Measurements from ENCODE around the gene VAV2. TPM values are rescaled to one million over a fixed set of nuclear protein-coding genes. Genes with fewer than 3 reads are reported as not detected.

Gene VAV2
- total and polyA plus RNA-seq, 11 donors = 3.3 to 9.9 (median 5.3) TPM

- H3K9me3 ChIP-seq = no peaks in the 10 kb centered on the region
- TF ChIP-seq POLR2A (IDR thresholded peaks at IDR 0.05) (no peak), CTCF (IDR thresholded peaks at IDR 0.05) (no peak)
- H3K4me1 ChIP-seq = peaks cover 0 to 15% (median 4%) of the 10 kb centered on the region in 12 donors
- WGBS, 4 donors = 77 to 100% (median 94%) methylated on average over 3 of the region's 3 CpGs
- intact Hi-C loops (cut with DNase I) = no loop called here
- H3K36me3 ChIP-seq = no peaks in the 10 kb centered on the region
- H3K27me3 ChIP-seq = no peaks in the 10 kb centered on the region
- ATAC-seq = peak in 1 of 4 donors; percentile 21
- no peak overlapping the region for H3K27ac ChIP-seq
- peak in 1 of 5 donors; percentile 32 for DNase-seq
- H3K4me3 ChIP-seq = no peak overlapping the region
Observed at GRCh38 chr9:133818444-133818843, 173.7 kb downstream of the VAV2 start.

- TF ChIP-seq CTCF (IDR thresholded peaks at IDR 0.05) (no peak), POLR2A (IDR thresholded peaks at IDR 0.05) (no peak)
- Histone ChIP-seq H3K27ac (no peak overlapping the region), H3K36me3 (no peaks in the 10 kb centered on the region), H3K27me3 (no peaks in the 10 kb centered on the region), H3K9me3 (no peaks in the 10 kb centered on the region), H3K4me1 (peaks cover 0 to 15% (median 3%) of the 10 kb centered on the region in 12 donors), H3K4me3 (no peak overlapping the region)
- peak in 1 of 5 donors; percentile 10 for DNase-seq
- ATAC-seq = no peak
- WGBS, 4 donors = 56 to 97% (median 88%) methylated on average over 8 to 9 of the region's 9 CpGs
- intact Hi-C loops (cut with DNase I) = no loop called here
Observed at GRCh38 chr9:133815781-133816180, 176.3 kb downstream of the VAV2 start.

- Histone ChIP-seq H3K27me3 (no peaks in the 10 kb centered on the region), H3K27ac (peak overlapping the region in 1 of 12 donors; percentile 22), H3K9me3 (no peaks in the 10 kb centered on the region), H3K4me3 (no peak overlapping the region), H3K36me3 (no peaks in the 10 kb centered on the region), H3K4me1 (peaks cover 0 to 15% (median 3%) of the 10 kb centered on the region in 12 donors)
- DNase-seq (peak in 2 of 5 donors; percentile 38 to 62), ATAC-seq (peak; percentile 5 to 22 (median 19))
- intact Hi-C loops (cut with DNase I) = no loop called here
- no peak for TF ChIP-seq POLR2A (IDR thresholded peaks at IDR 0.05)
- TF ChIP-seq CTCF (IDR thresholded peaks at IDR 0.05) = no peak
- 51 to 84% (median 64%) methylated on average over 20 to 25 of the region's 25 CpGs for WGBS, 4 donors
Observed at GRCh38 chr9:133814586-133815208, 177.4 kb downstream of the VAV2 start.

- ATAC-seq (peak; percentile 91 to 95 (median 94)), DNase-seq (peak; percentile 66 to 93 (median 81))
- peaks cover 0 to 15% (median 3%) of the 10 kb centered on the region in 12 donors for H3K4me1 ChIP-seq
- H3K27me3 ChIP-seq = no peaks in the 10 kb centered on the region
- intact Hi-C loops (cut with DNase I) = no loop called here
- 59 to 75% (median 67%) methylated on average over 26 to 29 of the region's 29 CpGs for WGBS, 4 donors
- no peak for TF ChIP-seq POLR2A (IDR thresholded peaks at IDR 0.05)
- no peak for TF ChIP-seq CTCF (IDR thresholded peaks at IDR 0.05)
- H3K36me3 ChIP-seq = peaks cover 0 to 3% (median 0%) of the 10 kb centered on the region in 9 donors
- no peak overlapping the region for H3K27ac ChIP-seq
- no peaks in the 10 kb centered on the region for H3K9me3 ChIP-seq
- no peak overlapping the region for H3K4me3 ChIP-seq
Observed at GRCh38 chr9:133813749-133814585, 178.2 kb downstream of the VAV2 start.

Data from heart left ventricle (tissue), 16 donors.